MCF 10A (cell line): ENCODE results near the gene KLHDC9. TPM values are rescaled to one million over a fixed set of nuclear protein-coding genes. Genes with fewer than 3 reads are reported as not detected.

Experiments
- BruUV-seq: library from RNA; stranded (reverse); fragments of 400-500 nt; replicated peaks from 2 replicates; lab custom pipeline; 2021; lab: Mats Ljungman, UMichigan
- CTCF ChIA-PET: fragments of 300-600 bp; sonication (Branson Sonifier 250); formaldehyde crosslinking; extraction: SDS; loops from one replicate; lab custom pipeline; 2021; ENCODE audit warnings: antibody characterized with exemption, inconsistent platforms; lab: Yijun Ruan, JAX
- POLR2A ChIA-PET: fragments of 300-600, 350-650 bp; sonication (Branson Sonifier 250); formaldehyde crosslinking; extraction: SDS; loops from one replicate; lab custom pipeline; 2020; ENCODE audit warnings: antibody characterized with exemption, inconsistent platforms; lab: Yijun Ruan, JAX
- DNase-seq: peaks from one replicate; pipeline ENCODE4 v3.0.0-alpha.2; 2018; ENCODE audit not compliant: unreplicated experiment
- H3K27ac Mint-ChIP-seq: one replicate; pipeline ENCODE4 v1.8.0; 2022; ENCODE audit warnings: mild to moderate bottlenecking, low read depth, mixed read lengths; ENCODE audit not compliant: unreplicated experiment
- H3K27me3 Mint-ChIP-seq: one replicate; pipeline ENCODE4 v1.8.0; 2022; ENCODE audit warnings: mixed read lengths; ENCODE audit not compliant: insufficient read depth, unreplicated experiment
- H3K36me3 Mint-ChIP-seq: one replicate; pipeline ENCODE4 v1.8.0; 2022; ENCODE audit warnings: mild to moderate bottlenecking, moderate library complexity, mixed read lengths; ENCODE audit not compliant: insufficient read depth, unreplicated experiment
- H3K4me1 Mint-ChIP-seq: one replicate; pipeline ENCODE4 v1.8.0; 2022; ENCODE audit warnings: mixed read lengths; ENCODE audit not compliant: insufficient read depth, unreplicated experiment
- H3K4me3 Mint-ChIP-seq: one replicate; pipeline ENCODE4 v1.8.0; 2022; ENCODE audit warnings: mild to moderate bottlenecking, moderate library complexity, mixed read lengths; ENCODE audit not compliant: unreplicated experiment
- H3K9me3 Mint-ChIP-seq: one replicate; pipeline ENCODE4 v1.8.0; 2022; ENCODE audit warnings: mixed read lengths; ENCODE audit not compliant: unreplicated experiment
- CTCF ChIP-seq: fragments of 200-600 bp; IDR thresholded peaks from one replicate; pipeline ENCODE4 v1.8.0; 2022; ENCODE audit warnings: antibody characterized with exemption, mild to moderate bottlenecking; ENCODE audit not compliant: unreplicated experiment
- intact Hi-C: fragments of 100-400 bp; cut with micrococcal nuclease; formaldehyde crosslinking; loops from 2 replicates; pipeline ENCODE4 v1.14.1; 2022
- total RNA-seq: library from RNA; stranded (reverse); gene quantifications from 2 replicates; pipeline ENCODE4 v1.2.3, GENCODE V29; 2022

Gene KLHDC9
- total RNA-seq, 1 experiment from 2014 or later = not detected

GRCh38 chr1:161052899-161053298, 45.3 kb upstream of the KLHDC9 start:
- Mint-ChIP-seq H3K36me3 (no peaks in the 10 kb centered on the region), H3K4me3 (no peak overlapping the region), H3K27ac (no peak overlapping the region), H3K9me3 (peaks cover 10% of the 10 kb centered on the region), H3K4me1 (no peaks in the 10 kb centered on the region), H3K27me3 (no peaks in the 10 kb centered on the region)
- BruUV-seq = no TSS peak
- CTCF ChIA-PET = no interaction called here
- intact Hi-C loops = no loop called here
- POLR2A ChIA-PET = interaction anchor here (1.5 kb wide), 1 partner anchor 32 kb away, joined by 4 read pairs; the partner anchor contains the start of gene F11R
- no peak for DNase-seq
- TF ChIP-seq CTCF = no peak

DNA sequence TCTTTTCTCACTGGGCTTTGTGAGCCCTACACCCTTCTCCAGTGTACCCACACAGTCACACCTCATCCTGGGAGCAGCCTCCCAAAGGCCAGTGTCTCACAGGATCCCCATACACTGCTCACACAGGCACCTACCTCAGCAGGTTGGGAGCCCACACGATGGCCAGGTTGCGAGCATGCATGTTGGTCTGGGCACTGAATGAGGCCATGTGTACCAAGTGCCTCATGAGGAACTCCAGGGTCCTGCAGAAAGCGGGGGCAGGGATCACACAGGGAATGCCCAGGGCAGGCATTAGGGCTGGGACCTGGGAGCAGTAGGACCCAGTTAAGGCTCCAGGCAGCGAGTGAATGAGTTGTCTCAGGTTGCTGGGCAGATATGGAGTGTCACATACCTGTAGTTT, 43.9 kb upstream of the KLHDC9 start:
- POLR2A ChIA-PET = interaction anchor here (1.2 to 2.5 kb wide), 4 partner anchors 9 to 33 kb away, joined by 3 to 20 read pairs (median 6); partner anchors contain the start of genes F11R and USF1
- DNase-seq = no peak

DNA sequence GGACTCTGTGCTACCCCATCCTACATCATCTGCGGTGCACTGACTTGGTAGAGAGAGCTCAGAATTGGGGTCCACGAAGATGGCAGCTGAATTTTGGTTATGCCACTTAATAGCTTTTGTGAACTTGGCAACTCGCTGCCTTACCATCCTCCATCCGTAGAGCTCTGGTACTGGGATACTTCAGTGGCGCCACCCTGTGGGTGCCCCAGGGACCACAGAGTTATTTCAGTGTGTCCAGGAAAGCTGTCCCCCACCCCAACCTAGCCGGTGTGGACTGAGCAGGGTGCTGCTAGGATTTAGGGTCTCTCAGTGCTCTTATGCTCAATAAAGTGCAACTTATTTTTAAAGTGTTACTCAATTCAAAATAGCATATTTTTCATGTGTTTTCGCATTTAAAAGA, 43.4 kb upstream of the KLHDC9 start:
- intact Hi-C loops = no loop called here
- H3K36me3 Mint-ChIP-seq = no peaks in the 10 kb centered on the region
- POLR2A ChIA-PET = interaction anchor here (1.2 to 2.5 kb wide), 3 partner anchors 9 to 19 kb away, joined by 3 to 20 read pairs (median 7); partner anchors contain the start of gene USF1
- no peak overlapping the region for H3K27ac Mint-ChIP-seq
- TF ChIP-seq CTCF = no peak
- H3K9me3 Mint-ChIP-seq = no peaks in the 10 kb centered on the region
- H3K4me3 Mint-ChIP-seq = no peak overlapping the region
- H3K4me1 Mint-ChIP-seq = no peaks in the 10 kb centered on the region
- DNase-seq = no peak
- BruUV-seq = no TSS peak
- CTCF ChIA-PET = interaction anchor here (0.6 to 1.8 kb wide), 5 partner anchors 9 to 379 kb away, joined by 3 to 5 read pairs (median 3); partner anchors contain the start of gene USF1
- H3K27me3 Mint-ChIP-seq = no peaks in the 10 kb centered on the region

More for the DNA sequence above, 43.9 kb upstream of the KLHDC9 start:
- BruUV-seq = no TSS peak
- Mint-ChIP-seq H3K27ac (no peak overlapping the region), H3K36me3 (no peaks in the 10 kb centered on the region), H3K27me3 (no peaks in the 10 kb centered on the region), H3K9me3 (no peaks in the 10 kb centered on the region), H3K4me1 (no peaks in the 10 kb centered on the region), H3K4me3 (no peak overlapping the region)
- intact Hi-C loops = no loop called here
- no peak for TF ChIP-seq CTCF
- CTCF ChIA-PET = interaction anchor here (0.5 to 1.8 kb wide), 4 partner anchors 8 to 95 kb away, joined by 3 to 5 read pairs (median 4); partner anchors contain the start of gene USF1

DNA sequence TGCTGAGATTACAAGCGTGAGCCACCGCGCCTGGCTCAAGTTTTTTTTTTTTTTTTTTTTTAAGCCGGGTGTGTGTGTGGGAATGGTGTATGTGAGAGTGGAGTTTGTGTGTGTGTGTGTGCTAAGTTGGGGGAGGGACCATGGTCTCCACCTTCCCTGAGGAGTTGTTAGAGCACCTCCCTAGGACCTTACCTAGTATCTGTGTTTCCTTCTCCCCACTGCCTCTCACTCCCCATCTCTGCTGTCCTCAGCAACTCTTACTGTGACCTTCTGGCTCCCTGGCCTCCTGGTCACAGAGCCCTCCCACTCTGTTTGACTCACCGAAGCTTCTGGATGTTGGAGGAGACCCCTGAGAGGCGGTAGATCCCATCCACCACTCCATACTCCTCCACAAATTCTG, 38.9 kb upstream of the KLHDC9 start:
- TF ChIP-seq CTCF = no peak
- no TSS peak for BruUV-seq
- Mint-ChIP-seq H3K4me3 (no peak overlapping the region), H3K36me3 (no peaks in the 10 kb centered on the region), H3K27me3 (no peaks in the 10 kb centered on the region), H3K9me3 (no peaks in the 10 kb centered on the region), H3K27ac (no peak overlapping the region), H3K4me1 (no peaks in the 10 kb centered on the region)
- intact Hi-C loops = no loop called here
- no peak for DNase-seq
- ChIA-PET POLR2A (interaction anchor here (6.3 kb wide), 1 partner anchor 13 kb away, joined by 37 read pairs; the partner anchor contains the start of gene USF1), CTCF (interaction anchor here (0.6 to 2.0 kb wide), 7 partner anchors 11 to 249 kb away, joined by 3 to 8 read pairs (median 5); no protein-coding TSS in a partner anchor)
